Transverse colon (tissue), 4 donors: ENCODE results near the gene ALKBH3. TPM values are rescaled to one million over a fixed set of nuclear protein-coding genes. Genes with fewer than 3 reads are reported as not detected.

Experiments used
- DNase-seq: peaks from one replicate; pipeline ENCODE4 v3.0.0-alpha.2; 2019
- H3K27ac ChIP-seq, 4 donors: fragments of 200-600 bp; sonication (generic); 2 replicates each; pipeline ENCODE4 v1.5.1; 2016 to 2018; ENCODE audit warnings: inconsistent platforms in 4 of 4
- H3K27me3 ChIP-seq: fragments of 200-600 bp; sonication (generic); 2 replicates; pipeline ENCODE4 v1.5.1; 2017; ENCODE audit warnings: inconsistent platforms
- H3K36me3 ChIP-seq, 4 donors: fragments of 200-600 bp; sonication (generic); 2 replicates each; pipeline ENCODE4 v1.5.1; 2017 to 2019; ENCODE audit warnings: inconsistent platforms in 4 of 4
- H3K4me1 ChIP-seq, 4 donors: fragments of 200-600 bp; sonication (generic); 2 replicates each; pipeline ENCODE4 v1.5.1; 2017 to 2020; ENCODE audit warnings: inconsistent platforms in 4 of 4
- H3K4me3 ChIP-seq, 4 donors: fragments of 200-600 bp; sonication (generic); 1 replicate in 1 of 4; 2 replicates in 3 of 4; pipeline versions ENCODE4 v1.5.1 to v1.6.1; 2017 to 2019; ENCODE audit warnings: inconsistent platforms in 4 of 4
- H3K9me3 ChIP-seq, 2 donors: fragments of 200-600 bp; sonication (generic); 2 replicates each; pipeline ENCODE4 v1.5.1; 2017 to 2019; ENCODE audit warnings: inconsistent platforms in 2 of 2
- CTCF ChIP-seq, 5 experiments: fragments of 200-600 bp in 3 of 5; fragments of 450-650 bp in 2 of 5; sonication (generic) in 3 of 5; IDR thresholded peaks; 1 replicate in 2 of 5; 2 replicates in 3 of 5; pipeline ENCODE4 v1.5.1; 2016 to 2017; ENCODE audit warnings: antibody characterized with exemption in 5 of 5, inconsistent platforms in 3 of 5, mild to moderate bottlenecking in 2 of 5, moderate library complexity in 1 of 5
- EP300 ChIP-seq: sonication (generic); formaldehyde crosslinking; IDR thresholded peaks from one replicate; pipeline ENCODE4 v1.6.1; 2017; ENCODE audit warnings: antibody characterized with exemption, low read depth
- POLR2A ChIP-seq: fragments of 450-650 bp; IDR thresholded peaks from one replicate; pipeline ENCODE4 v1.6.1; 2016; ENCODE audit warnings: antibody characterized with exemption, mild to moderate bottlenecking, moderate library complexity
- POLR2AphosphoS5 ChIP-seq, 3 donors: sonication (generic); formaldehyde crosslinking; IDR thresholded peaks; one replicate each; pipeline ENCODE4 v1.6.1; 2016; ENCODE audit warnings: antibody characterized with exemption in 3 of 3
- WGBS, 2 donors: methylation state at CpG; one replicate each; pipeline ENCODE4 v1.1.5; 2018; ENCODE audit warnings: low coverage in 1 of 2; 5-methylcytosine and 5-hydroxymethylcytosine counted together
- in situ Hi-C, 4 donors: fragments of 200-750 bp; cut with MboI; loops; one replicate each; pipeline versions ENCODE4 v1.15.0 to v1.15.1; 2017; ENCODE audit warnings: low sequenced_read_pairs in 3 of 4, low pct_ligation_motif_present in 1 of 4, low pct_unique_long_range_greater_than_20kb in 1 of 4
- intact Hi-C: fragments of 100-400 bp; cut with DNase I; formaldehyde crosslinking; loops from one replicate; pipeline ENCODE4 v1.15.1; 2023; ENCODE audit warnings: low total_unique reads
- total RNA-seq, 4 donors: library from RNA; depleted of rRNA; stranded (reverse); fragments of >200 nt; gene quantifications; one replicate each; pipeline ENCODE4 v1.1.0, GENCODE V29; 2016

The ALKBH3 gene
- total RNA-seq, 4 donors from 2014 or later = 7.2 to 27.6 (median 23.5) TPM

GRCh38 chr11:43852057-43852636, 28.5 kb upstream of the ALKBH3 start:
- Histone ChIP-seq H3K4me1 (no peaks in the 10 kb centered on the region), H3K4me3 (no peak overlapping the region), H3K9me3 (no peaks in the 10 kb centered on the region), H3K36me3 (peaks cover 0 to 7% (median 0%) of the 10 kb centered on the region in 4 donors), H3K27me3 (no peaks in the 10 kb centered on the region), H3K27ac (no peak overlapping the region)
- in situ Hi-C loops = no loop called here
- no peak for TF ChIP-seq POLR2A
- TF ChIP-seq CTCF (IDR thresholded peaks at IDR 0.05) = peak; percentile 54 to 74 (median 61)
- intact Hi-C loops = no loop called here
- 15 to 28% methylated on average over 4 of the region's 4 CpGs for WGBS, 2 donors
- peak; percentile 34 for DNase-seq

- no peak for DNase-seq
- Histone ChIP-seq H3K4me1 (no peaks in the 10 kb centered on the region), H3K27me3 (no peaks in the 10 kb centered on the region), H3K27ac (no peak overlapping the region), H3K36me3 (peaks cover 0 to 7% (median 0%) of the 10 kb centered on the region in 4 donors), H3K4me3 (no peak overlapping the region), H3K9me3 (no peaks in the 10 kb centered on the region)
- in situ Hi-C loops (no loop called here), intact Hi-C loops (no loop called here)
- no peak for TF ChIP-seq EP300
- TF ChIP-seq CTCF (IDR thresholded peaks at IDR 0.05) = no peak
- no peak for TF ChIP-seq POLR2A
- TF ChIP-seq POLR2AphosphoS5 (IDR thresholded peaks at IDR 0.05) = no peak
Observed at GRCh38 chr11:43853781-43854180, 26.9 kb upstream of the ALKBH3 start.

GRCh38 chr11:43856993-43857392, 23.6 kb upstream of the ALKBH3 start:
- TF ChIP-seq CTCF (IDR thresholded peaks at IDR 0.05) = no peak
- no peak for TF ChIP-seq POLR2AphosphoS5 (IDR thresholded peaks at IDR 0.05)
- no peak for TF ChIP-seq POLR2A
- no peak for TF ChIP-seq EP300
- no peak for DNase-seq
- H3K36me3 ChIP-seq = peaks cover 0 to 7% (median 0%) of the 10 kb centered on the region in 4 donors
- H3K9me3 ChIP-seq = peaks cover 0 to 5% of the 10 kb centered on the region in 2 donors
- in situ Hi-C loops (no loop called here), intact Hi-C loops (no loop called here)
- no peaks in the 10 kb centered on the region for H3K27me3 ChIP-seq
- no peak overlapping the region for H3K27ac ChIP-seq
- no peak overlapping the region for H3K4me3 ChIP-seq
- H3K4me1 ChIP-seq = no peaks in the 10 kb centered on the region
- 94 to 100% methylated on average over 1 to 3 of the region's 3 CpGs for WGBS, 2 donors

- Histone ChIP-seq H3K27ac (no peak overlapping the region), H3K27me3 (no peaks in the 10 kb centered on the region), H3K9me3 (peaks cover 0 to 5% of the 10 kb centered on the region in 2 donors), H3K36me3 (no peaks in the 10 kb centered on the region), H3K4me1 (no peaks in the 10 kb centered on the region), H3K4me3 (no peak overlapping the region)
- intact Hi-C loops (no loop called here), in situ Hi-C loops (no loop called here)
- TF ChIP-seq CTCF (IDR thresholded peaks at IDR 0.05) (no peak), EP300 (no peak), POLR2A (no peak), POLR2AphosphoS5 (IDR thresholded peaks at IDR 0.05) (no peak)
- no peak for DNase-seq
- 70 to 81% methylated on average over 2 of the region's 2 CpGs for WGBS, 2 donors
Observed at GRCh38 chr11:43861141-43861540, 19.5 kb upstream of the ALKBH3 start.
